IPS DF 4.7 (cell line): ENCODE data around the gene HERC3.

ENCODE experiments used
- DNase-seq: peaks from one replicate; pipeline ENCODE4 v3.0.0-alpha.2; 2013; ENCODE audit warnings: low spot score; ENCODE audit errors: extremely low read depth

Gene HERC3

GRCh38 chr4:88744609-88745008 lies 152.3 kb downstream of the HERC3 start:
- DNase-seq, result no peak

- no peak for DNase-seq
Observed at GRCh38 chr4:88745175-88745574, 152.9 kb downstream of the HERC3 start.

GRCh38 chr4:88745581-88746163 lies 153.4 kb downstream of the HERC3 start:
- DNase-seq, result no peak

- no peak for DNase-seq
Observed at GRCh38 chr4:88746206-88746605, 153.9 kb downstream of the HERC3 start.

GRCh38 chr4:88747351-88747750 lies 155.1 kb downstream of the HERC3 start:
- no peak for DNase-seq

- no peak for DNase-seq
Observed at GRCh38 chr4:88750369-88750768, 158.1 kb downstream of the HERC3 start.

GRCh38 chr4:88751258-88752075 lies 159.2 kb downstream of the HERC3 start:
- no peak for DNase-seq

GRCh38 chr4:88752076-88752463 lies 159.8 kb downstream of the HERC3 start:
- DNase-seq, result no peak

- no peak for DNase-seq
Observed at GRCh38 chr4:88752754-88753153, 160.5 kb downstream of the HERC3 start.

GRCh38 chr4:88753658-88754571 lies 161.6 kb downstream of the HERC3 start:
- DNase-seq, result no peak

GRCh38 chr4:88754796-88755195 lies 162.5 kb downstream of the HERC3 start:
- DNase-seq, result no peak

GRCh38 chr4:88755454-88755853 lies 163.2 kb downstream of the HERC3 start:
- no peak for DNase-seq

GRCh38 chr4:88756149-88756548 lies 163.9 kb downstream of the HERC3 start:
- no peak for DNase-seq

- DNase-seq, result no peak
Observed at GRCh38 chr4:88757067-88757466, 164.8 kb downstream of the HERC3 start.

- DNase-seq, result no peak
Observed at GRCh38 chr4:88757776-88758175, 165.5 kb downstream of the HERC3 start.
